ENCODE results near the gene HSPA6.
"Not testable (repeated sequence)": the region's sequence is repeated elsewhere in the genome, so short reads cannot be mapped to it uniquely, and the experiment has no call there.

- not testable (repeated sequence) for TF ChIP-seq CTCF (IDR thresholded peaks at IDR 0.05 in 2 of 3, conservative IDR thresholded peaks at IDR 0.05 in 1 of 3; ENCODE audit: borderline replicate concordance in 1 of 3, insufficient read depth in 1 of 3, low read depth in 2 of 3, low read length in 2 of 3); RAD21 (IDR thresholded peaks at IDR 0.05; ENCODE audit: low read depth); ZNF274 (IDR thresholded peaks at IDR 0.05; ENCODE audit: low read depth, low read length); POLR2A (IDR thresholded peaks at IDR 0.05; ENCODE audit: borderline replicate concordance, extremely low read depth, insufficient read depth, insufficient read length); POLR2AphosphoS5 (IDR thresholded peaks at IDR 0.05; ENCODE audit: low read depth, low read length); MAX (IDR thresholded peaks at IDR 0.05); REST (IDR thresholded peaks at IDR 0.05; ENCODE audit: low read depth); ZBTB33 (IDR thresholded peaks at IDR 0.05; ENCODE audit: extremely low read depth, insufficient replicate concordance, low read length); YY1 (IDR thresholded peaks at IDR 0.05; ENCODE audit: extremely low read depth, insufficient replicate concordance, low read depth, low read length); EZH2phosphoT487 (IDR thresholded peaks at IDR 0.05; ENCODE audit: borderline replicate concordance); ZFX (IDR thresholded peaks at IDR 0.05); TCF7L2 (IDR thresholded peaks at IDR 0.05; ENCODE audit: borderline replicate concordance, extremely low read depth, insufficient read depth, insufficient read length)
These were observed 12.8 kb downstream of the HSPA6 start for GRCh38 chr1:161537068-161537669.

Data from HCT116 (cell line).